ENCODE data around the gene KMT2D. TPM values are rescaled to one million over a fixed set of nuclear protein-coding genes. Genes with fewer than 3 reads are reported as not detected.

Gene KMT2D
- total and polyA plus RNA-seq, 3 donors from 2014 or later: 67.1 to 169 (median 148) TPM

DNA sequence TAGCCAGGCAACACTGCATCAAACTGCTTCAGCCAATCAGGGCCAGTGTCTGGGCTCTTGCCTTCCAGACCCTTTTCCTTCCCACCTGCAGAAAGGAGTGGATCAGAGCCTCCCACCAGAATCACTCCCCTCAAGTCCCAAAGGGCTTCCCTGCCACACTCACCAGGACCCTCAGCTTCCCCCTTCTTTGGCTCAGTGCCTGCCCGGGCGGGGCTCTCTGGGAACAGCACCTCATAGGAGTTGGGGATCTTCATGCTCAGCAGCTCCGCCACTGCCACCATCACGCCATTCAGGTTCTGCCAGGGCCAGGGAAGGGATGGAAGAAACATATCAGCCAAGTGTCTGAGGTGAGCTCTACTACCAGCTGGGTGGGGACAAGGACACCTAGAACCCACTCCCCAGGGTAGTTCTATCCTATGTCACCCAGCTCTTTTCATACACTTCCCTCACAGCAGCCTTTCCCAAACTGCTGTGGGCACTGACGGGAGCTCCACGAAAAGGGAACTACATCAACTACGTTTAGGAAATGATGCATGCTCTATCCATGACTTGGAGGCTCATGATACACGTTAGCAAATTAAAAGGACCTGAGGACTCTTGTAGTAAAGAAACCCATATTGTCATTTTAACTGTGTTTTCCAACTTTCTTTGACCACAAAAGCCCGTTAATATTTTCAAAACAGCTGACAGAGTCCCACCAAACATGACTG lies 32.6 kb downstream of the KMT2D start:
- Histone ChIP-seq H3K9me3 (no peaks in the 10 kb centered on the region), H3K36me3 (ENCODE audit: low read depth, missing control alignments) (no peaks in the 10 kb centered on the region), H3K27ac (no peak overlapping the region), H3K4me1 (no peaks in the 10 kb centered on the region), H3K27me3 (no peaks in the 10 kb centered on the region), H3K4me3 (no peak overlapping the region)
- WGBS, 2 donors: 90 to 94% methylated on average over 9 of the region's 9 CpGs
- DNase-seq: no peak
- TF ChIP-seq POLR2A (IDR thresholded peaks at IDR 0.05): no peak
- TF ChIP-seq, protein P1, sequence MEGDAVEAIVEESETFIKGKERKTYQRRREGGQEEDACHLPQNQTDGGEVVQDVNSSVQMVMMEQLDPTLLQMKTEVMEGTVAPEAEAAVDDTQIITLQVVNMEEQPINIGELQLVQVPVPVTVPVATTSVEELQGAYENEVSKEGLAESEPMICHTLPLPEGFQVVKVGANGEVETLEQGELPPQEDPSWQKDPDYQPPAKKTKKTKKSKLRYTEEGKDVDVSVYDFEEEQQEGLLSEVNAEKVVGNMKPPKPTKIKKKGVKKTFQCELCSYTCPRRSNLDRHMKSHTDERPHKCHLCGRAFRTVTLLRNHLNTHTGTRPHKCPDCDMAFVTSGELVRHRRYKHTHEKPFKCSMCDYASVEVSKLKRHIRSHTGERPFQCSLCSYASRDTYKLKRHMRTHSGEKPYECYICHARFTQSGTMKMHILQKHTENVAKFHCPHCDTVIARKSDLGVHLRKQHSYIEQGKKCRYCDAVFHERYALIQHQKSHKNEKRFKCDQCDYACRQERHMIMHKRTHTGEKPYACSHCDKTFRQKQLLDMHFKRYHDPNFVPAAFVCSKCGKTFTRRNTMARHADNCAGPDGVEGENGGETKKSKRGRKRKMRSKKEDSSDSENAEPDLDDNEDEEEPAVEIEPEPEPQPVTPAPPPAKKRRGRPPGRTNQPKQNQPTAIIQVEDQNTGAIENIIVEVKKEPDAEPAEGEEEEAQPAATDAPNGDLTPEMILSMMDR (IDR thresholded peaks at IDR 0.05): no peak
- intact Hi-C loops (cut with DNase I; ENCODE audit: low total_unique reads): no loop called here

DNA sequence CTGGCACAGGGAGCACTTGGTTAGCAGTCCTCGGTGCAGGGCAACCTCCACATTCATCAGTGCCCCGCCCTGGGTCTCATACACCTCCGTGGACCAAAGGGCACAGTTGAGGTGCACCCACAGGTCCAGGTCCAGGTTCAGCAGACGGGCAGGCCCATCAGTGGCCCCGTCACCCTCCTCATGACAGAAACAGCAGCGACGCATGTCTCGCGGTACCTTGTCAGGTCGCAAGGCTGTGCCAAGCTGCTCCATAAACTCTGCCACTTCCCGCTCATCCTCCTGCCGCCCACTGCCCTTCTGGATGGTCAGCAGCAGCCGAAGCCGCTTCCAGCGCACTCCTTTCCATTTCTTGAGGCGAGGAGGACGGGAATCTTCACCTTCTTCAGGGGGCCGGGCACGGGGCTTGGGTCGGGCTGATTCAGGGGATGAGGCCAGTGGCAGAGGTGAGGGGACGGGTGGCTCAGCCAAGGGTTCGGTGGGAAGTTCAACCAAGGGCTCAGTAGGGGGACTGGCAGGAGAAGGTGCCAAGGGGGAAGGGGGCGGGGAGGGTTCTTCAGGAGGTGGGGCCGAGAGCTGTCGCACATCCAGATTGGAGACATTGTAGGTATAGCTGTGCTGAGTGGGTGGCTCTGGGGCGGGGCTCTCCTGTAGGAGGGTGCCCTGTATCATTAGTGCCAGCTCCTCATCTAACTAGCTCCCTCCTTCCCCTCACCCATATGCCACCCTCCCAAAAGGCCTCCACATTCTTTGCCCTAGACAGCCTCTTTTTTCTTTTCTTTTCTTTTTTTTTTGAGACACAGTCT lies 33.7 kb downstream of the KMT2D start:
- intact Hi-C loops (cut with DNase I; ENCODE audit: low total_unique reads): no loop called here
- no peaks in the 10 kb centered on the region for H3K4me1 ChIP-seq
- 91 to 95% methylated on average over 18 to 26 of the region's 26 CpGs for WGBS, 2 donors
- H3K4me3 ChIP-seq: no peak overlapping the region
- H3K27me3 ChIP-seq: no peaks in the 10 kb centered on the region
- H3K9me3 ChIP-seq: no peaks in the 10 kb centered on the region
- TF ChIP-seq, protein P1 (IDR thresholded peaks at IDR 0.05): no peak
- no peak for TF ChIP-seq POLR2A (IDR thresholded peaks at IDR 0.05)
- no peaks in the 10 kb centered on the region for H3K36me3 ChIP-seq (ENCODE audit: low read depth, missing control alignments)
- no peak for DNase-seq
- H3K27ac ChIP-seq: no peak overlapping the region

DNA sequence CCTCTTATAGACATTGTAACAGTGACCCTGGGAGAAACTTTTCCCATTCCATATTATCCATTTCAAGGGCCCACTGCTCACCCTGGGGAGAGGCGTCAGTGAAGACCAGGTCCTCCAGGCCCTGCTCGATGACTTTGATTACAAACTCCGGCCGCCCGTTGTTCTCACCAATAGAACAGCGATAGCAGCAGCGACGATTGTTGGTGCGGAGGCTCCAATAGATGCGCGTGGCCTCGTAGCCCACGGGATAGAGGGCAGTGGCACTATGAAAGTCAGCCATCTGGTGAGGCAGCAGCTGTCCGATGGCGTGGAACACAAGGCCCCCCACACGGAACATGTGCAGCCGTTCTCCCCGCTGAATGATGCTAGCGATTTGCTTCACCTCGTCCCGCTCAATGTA lies 34.5 kb downstream of the KMT2D start:
- intact Hi-C loops (cut with DNase I; ENCODE audit: low total_unique reads): no loop called here
- Histone ChIP-seq H3K4me3 (no peak overlapping the region), H3K36me3 (ENCODE audit: low read depth, missing control alignments) (no peaks in the 10 kb centered on the region), H3K27me3 (no peaks in the 10 kb centered on the region), H3K9me3 (no peaks in the 10 kb centered on the region), H3K27ac (no peak overlapping the region), H3K4me1 (no peaks in the 10 kb centered on the region)
- TF ChIP-seq POLR2A (IDR thresholded peaks at IDR 0.05): no peak
- TF ChIP-seq, protein P1 (IDR thresholded peaks at IDR 0.05): no peak
- 97% methylated on average over 14 to 21 of the region's 21 CpGs for WGBS, 2 donors
- DNase-seq: no peak

DNA sequence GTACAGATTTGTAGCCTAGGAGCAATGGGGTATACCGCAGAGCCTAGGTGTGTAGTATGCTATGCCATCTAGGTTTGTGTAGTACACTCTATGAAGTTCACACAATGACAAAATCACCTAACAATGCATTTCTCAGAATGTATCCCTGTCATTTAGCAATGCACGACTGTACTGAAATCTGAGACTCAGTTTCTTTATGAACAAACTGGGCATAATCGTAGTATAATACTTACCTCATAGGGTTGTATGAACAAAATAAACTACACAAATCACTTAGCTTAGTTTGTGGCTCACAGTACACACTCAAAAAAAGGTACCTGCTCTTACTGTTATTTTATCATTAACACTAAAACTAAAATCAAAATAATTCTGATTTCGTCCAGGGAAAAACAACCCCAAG lies 35.1 kb downstream of the KMT2D start:
- intact Hi-C loops (cut with DNase I; ENCODE audit: low total_unique reads): no loop called here
- H3K4me1 ChIP-seq: no peaks in the 10 kb centered on the region
- no peak for DNase-seq
- no peak overlapping the region for H3K27ac ChIP-seq
- 93 to 94% methylated on average over 4 of the region's 4 CpGs for WGBS, 2 donors
- no peak overlapping the region for H3K4me3 ChIP-seq
- H3K27me3 ChIP-seq: no peaks in the 10 kb centered on the region
- H3K36me3 ChIP-seq (ENCODE audit: low read depth, missing control alignments): no peaks in the 10 kb centered on the region
- TF ChIP-seq, protein P1 (IDR thresholded peaks at IDR 0.05): no peak
- TF ChIP-seq POLR2A (IDR thresholded peaks at IDR 0.05): no peak
- H3K9me3 ChIP-seq: no peaks in the 10 kb centered on the region

Measured in testis (tissue), 3 donors.